Glomerular visceral epithelial cell (primary cell): ENCODE results near the gene XYLB.
"Not testable (repeated sequence)": the region's sequence is repeated elsewhere in the genome, so short reads cannot be mapped to it uniquely, and the experiment has no call there.

Source experiments
- DNase-seq: peaks from one replicate; pipeline ENCODE4 v3.0.0-alpha.2; 2016; ENCODE audit errors: extremely low spot score

XYLB gene

DNA sequence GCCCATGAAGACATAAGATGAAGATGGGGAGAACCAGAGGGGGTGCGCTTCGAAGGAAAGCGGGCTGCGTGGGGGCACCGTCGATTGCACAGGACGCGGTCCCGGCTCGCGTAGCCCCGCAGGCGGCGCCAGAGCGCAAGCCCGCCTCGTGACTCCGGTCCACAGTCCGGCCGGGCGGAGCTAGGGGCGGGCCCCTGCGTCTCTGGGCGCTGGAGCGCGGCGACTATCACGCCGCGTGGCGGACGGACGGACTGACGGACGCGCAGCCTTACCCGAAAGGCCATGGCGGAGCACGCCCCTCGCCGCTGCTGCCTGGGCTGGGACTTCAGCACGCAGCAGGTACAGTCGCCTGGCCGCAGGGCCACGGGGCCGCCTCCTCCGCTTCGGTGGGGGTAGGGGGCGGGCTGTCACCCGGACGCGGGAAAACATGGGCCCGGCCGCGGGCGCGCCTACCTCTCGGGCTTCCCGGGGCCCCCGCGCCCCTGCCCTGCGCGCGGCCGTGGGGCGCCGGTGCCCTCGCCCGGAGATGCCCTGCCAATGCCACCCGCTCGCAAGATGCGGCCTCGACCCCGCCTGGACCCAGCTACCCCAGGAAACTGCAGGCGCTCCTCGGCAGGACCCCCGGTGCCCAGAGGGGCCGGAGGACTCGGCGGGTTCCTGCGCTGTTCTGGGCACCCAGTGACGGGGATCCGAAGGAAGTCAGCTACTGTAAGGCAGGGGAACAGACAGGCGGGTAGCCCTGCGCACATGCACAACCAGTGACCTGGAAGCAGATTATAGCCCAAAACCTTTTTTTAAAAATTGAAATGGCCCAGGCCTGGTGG is at the start of gene XYLB:
Gene XYLB (plus strand): TSS at position 199 of the 824 bp plus-strand sequence. CDS start 84 bp downstream, at position 283.
- peak; percentile 85 for DNase-seq

- not testable (repeated sequence) for DNase-seq
Observed at GRCh38 chr3:38297053-38297452, 49.5 kb upstream of the XYLB start.

DNA sequence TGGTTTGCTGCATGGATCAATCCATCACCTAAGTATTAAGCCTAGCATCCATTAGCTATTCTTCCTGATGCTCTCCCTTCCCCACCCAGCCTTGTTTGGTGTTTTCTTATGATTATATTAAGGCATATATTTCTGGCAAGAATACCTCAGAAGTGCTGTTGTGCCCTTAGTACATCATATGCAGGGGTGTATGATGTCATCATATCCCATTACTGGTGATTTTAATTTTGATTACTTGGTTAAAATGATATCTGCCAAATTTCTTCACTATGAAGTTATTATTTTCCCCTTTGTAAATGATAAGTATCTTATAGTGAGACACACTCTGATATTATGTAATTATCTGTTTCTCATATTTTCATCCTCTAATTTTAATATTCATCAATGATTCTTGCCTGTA is 49.0 kb upstream of the XYLB start:
- no peak for DNase-seq

- DNase-seq, result no peak
Observed at GRCh38 chr3:38297947-38298711, 48.5 kb upstream of the XYLB start.

- DNase-seq, result no peak
Observed at GRCh38 chr3:38306941-38307340, 39.6 kb upstream of the XYLB start.

DNA sequence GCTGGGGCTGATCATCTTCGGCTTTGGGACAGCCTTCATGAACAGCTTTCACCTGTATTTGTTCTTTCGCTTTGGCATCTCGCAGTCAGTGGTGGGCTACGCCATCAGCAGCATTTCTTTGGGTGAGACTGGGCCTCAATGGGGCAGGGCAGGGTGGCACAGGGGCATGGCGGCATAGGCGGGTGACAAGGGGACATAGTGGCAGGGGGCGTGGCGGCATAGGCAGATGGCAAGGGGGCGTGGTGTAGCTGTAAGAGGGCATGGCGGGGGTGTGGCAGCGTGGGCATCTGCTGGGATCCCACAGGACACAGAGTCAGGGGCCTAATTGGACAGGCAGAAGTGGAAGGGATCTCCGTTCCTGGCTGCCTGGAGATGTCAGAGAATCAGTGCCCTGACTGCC is 39.0 kb upstream of the XYLB start:
- DNase-seq, result no peak

DNA sequence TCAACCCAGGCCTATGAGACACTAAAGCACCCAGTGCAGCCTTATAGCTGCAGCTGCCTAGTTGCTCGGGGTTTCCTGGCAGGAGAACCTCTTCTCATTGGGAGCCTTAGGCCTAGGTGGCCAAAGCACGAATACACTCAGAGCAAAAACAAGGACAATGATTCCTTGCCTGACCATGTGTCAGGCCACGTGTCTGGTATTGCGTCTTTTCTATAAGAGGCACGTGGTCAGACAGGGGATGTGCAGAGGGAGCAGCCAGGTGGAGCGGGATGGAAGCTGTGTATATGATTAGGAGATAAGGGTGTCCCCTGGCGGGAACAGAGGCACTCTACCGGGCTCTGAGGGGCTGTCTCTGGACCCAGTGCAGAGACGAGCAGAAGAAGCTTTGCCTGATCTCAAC is 38.1 kb upstream of the XYLB start:
- DNase-seq, result no peak

DNA sequence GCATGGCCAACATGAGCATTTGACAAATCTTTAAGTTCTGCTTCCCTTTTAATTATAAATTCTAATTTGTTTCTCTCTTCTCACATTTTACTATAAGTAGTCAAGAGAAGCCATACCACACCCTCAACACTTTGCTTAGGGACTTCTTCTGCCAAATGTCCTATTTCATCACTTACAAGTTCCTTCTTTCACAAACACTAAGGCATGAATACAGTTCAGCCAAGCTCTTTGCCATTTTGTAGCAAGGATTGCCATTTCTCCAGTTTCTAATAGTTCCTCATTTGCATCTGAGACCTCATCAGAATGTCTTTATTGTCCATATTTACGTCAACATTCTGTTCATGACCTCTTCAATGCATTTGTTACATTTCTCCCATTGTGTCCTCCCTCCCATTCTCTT is 35.1 kb upstream of the XYLB start:
- DNase-seq, result no peak

- no peak for DNase-seq
Observed at GRCh38 chr3:38311941-38312340, 34.6 kb upstream of the XYLB start.

DNA sequence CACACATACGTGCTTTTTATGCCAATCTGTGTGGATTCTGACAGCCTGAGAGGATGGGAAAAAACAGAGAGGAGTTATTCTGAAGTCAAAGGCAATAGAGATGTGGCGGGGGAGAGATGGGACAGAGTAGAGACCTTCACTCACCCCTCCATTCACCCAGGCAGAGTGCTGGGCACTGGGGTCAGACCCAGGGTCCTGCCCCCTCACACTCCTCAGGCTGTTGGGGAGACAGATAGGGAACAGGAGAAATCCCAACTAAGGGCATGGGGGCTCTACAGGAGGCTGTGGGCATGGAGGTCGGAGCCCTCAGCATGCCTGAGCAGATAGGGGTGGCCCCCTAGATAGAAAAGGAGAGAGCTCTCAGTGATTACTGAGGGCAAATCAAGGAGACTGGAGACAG is 34.2 kb upstream of the XYLB start:
- no peak for DNase-seq

- no peak for DNase-seq
Observed at GRCh38 chr3:38313263-38313662, 33.3 kb upstream of the XYLB start.

GRCh38 chr3:38313695-38314094 is 32.9 kb upstream of the XYLB start:
- DNase-seq, result no peak

DNA sequence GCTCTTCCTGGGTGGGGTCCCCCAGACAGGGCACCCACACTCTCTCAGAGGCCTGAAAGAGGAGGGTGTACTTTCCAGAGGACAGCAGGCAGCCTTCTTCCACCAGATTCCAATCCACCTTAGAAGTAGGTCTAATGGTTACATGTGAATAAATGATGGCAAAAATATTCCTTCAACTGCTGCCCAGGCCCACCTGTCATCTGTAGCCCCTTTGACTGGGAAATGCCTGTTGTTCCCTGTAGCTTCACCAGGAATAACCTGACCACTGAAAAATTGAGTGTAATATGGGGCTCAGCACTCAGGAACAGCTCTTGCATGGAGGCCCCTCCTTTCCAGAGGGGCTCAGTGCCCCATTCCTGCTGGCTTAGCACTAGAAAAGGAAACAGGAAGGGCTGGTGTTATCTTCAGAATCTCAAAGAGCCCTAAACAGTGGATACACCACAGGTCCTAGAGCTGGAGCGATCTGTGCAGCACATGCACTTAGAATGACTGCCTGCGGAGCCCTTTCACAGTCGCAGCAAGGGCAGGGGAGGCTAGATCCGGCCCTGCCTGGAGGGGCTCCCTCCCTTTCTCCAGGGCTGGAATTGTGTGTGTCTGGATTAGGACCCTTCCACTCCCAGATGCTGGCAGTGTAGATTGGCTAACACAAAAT is 32.3 kb upstream of the XYLB start:
- DNase-seq, result no peak

- DNase-seq, result no peak
Observed at GRCh38 chr3:38314764-38315487, 31.7 kb upstream of the XYLB start.

- DNase-seq, result no peak
Observed at GRCh38 chr3:38315488-38316230, 30.9 kb upstream of the XYLB start.

DNA sequence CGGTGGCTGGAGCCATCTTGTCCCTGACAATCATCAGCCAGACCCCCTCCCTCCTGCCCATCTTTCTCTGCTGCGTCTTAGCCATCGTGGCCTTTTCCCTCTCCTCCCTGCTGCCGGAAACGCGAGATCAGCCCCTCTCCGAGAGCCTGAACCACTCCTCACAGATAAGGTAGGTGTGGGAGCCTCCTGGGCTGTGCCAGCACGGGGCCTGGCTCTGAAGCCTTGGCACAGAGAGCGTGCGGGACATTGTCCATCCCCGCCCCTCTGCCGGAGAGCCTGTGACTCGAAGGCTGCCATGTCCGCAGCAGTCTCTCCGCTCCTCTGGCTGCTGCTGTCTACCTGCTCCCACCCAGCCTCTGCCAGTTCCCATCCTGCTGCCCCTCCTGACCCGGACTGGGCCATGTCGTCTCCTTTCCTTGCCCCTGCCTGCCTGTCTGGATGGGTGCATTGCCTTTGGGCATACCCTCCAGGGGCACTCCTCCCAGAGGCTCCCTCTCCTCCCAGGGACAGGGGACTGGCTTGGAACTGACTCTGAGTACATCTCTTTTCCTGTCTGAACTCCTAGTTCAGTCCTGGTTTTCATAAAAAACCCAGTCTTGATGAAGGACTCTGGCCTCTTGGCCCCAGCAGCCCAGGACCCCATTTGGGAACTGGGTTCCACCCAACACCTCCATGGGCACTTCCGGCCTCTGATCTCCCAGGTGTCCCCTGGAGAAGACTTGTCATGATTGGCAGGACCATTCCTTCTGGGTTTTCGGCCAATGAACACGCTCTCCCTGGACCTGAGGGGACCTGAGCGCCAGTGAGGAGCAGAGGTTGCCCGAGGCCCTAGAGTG is 30.0 kb upstream of the XYLB start:
- DNase-seq, result no peak

- no peak for DNase-seq
Observed at GRCh38 chr3:38317192-38317759, 29.3 kb upstream of the XYLB start.

- DNase-seq, result no peak
Observed at GRCh38 chr3:38318766-38319671, 27.6 kb upstream of the XYLB start.

- not testable (repeated sequence) for DNase-seq
Observed at GRCh38 chr3:38320638-38321037, 25.9 kb upstream of the XYLB start.
